Vagina (tissue), 2 donors: ENCODE data around the gene RUNX3.

Experiments used
- POLR2A ChIP-seq, 2 donors: fragments of 450-650 bp; IDR thresholded peaks; one replicate each; pipeline ENCODE4 v1.6.1; 2017; ENCODE audit warnings: antibody characterized with exemption in 2 of 2, mild to moderate bottlenecking in 2 of 2, moderate library complexity in 2 of 2
- TF ChIP-seq, protein P1 (sequence below), 3 experiments: fragments of 450-650 bp in 2 of 3; fragments of 200-600 bp in 1 of 3; sonication (generic) in 1 of 3; IDR thresholded peaks; one replicate each; pipeline ENCODE4 v1.5.1; 2017 to 2019; ENCODE audit warnings: antibody characterized with exemption in 3 of 3, mild to moderate bottlenecking in 2 of 3, moderate library complexity in 2 of 3

DNA sequence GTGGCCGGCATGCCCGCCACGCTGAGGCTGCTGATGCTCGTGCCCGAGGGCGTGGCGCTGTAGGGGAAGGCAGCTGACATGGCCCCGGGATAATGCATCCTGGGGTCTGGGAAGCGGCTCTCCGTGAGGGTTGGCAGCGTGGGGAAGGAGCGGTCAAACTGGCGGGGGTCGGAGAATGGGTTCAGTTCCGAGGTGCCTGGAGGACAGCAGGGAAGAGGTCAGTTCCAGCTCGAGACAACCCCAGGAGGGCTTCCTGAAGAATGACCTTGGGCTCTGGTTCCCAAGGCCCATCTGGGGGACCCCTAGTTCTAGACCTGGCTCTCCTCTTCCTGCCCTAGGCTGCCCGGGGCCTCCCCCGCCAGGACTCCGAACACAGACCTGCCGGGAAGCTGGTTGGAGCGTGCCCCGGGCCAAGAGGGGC lies 27.6 kb downstream of the RUNX3 start:
- TF ChIP-seq POLR2A (IDR thresholded peaks at IDR 0.05), result no peak
- TF ChIP-seq, protein P1, sequence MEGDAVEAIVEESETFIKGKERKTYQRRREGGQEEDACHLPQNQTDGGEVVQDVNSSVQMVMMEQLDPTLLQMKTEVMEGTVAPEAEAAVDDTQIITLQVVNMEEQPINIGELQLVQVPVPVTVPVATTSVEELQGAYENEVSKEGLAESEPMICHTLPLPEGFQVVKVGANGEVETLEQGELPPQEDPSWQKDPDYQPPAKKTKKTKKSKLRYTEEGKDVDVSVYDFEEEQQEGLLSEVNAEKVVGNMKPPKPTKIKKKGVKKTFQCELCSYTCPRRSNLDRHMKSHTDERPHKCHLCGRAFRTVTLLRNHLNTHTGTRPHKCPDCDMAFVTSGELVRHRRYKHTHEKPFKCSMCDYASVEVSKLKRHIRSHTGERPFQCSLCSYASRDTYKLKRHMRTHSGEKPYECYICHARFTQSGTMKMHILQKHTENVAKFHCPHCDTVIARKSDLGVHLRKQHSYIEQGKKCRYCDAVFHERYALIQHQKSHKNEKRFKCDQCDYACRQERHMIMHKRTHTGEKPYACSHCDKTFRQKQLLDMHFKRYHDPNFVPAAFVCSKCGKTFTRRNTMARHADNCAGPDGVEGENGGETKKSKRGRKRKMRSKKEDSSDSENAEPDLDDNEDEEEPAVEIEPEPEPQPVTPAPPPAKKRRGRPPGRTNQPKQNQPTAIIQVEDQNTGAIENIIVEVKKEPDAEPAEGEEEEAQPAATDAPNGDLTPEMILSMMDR (IDR thresholded peaks at IDR 0.05), result no peak
